NB4 (cell line): Measurements from ENCODE around the gene SYCP2.
A peak's percentile ranks its signal among the peaks of the same experiment; 100 is the strongest.

Source experiments
- DNase-seq: peaks from one replicate; pipeline ENCODE4 v3.0.0; 2010; ENCODE audit warnings: low read depth
- H3K4me3 ChIP-seq: one replicate; pipeline ENCODE4 v1.5.1; 2011; ENCODE audit warnings: mild to moderate bottlenecking, low read depth, low read length, moderate library complexity
- MYC ChIP-seq: IDR thresholded peaks from 2 replicates; pipeline ENCODE4 v1.6.1; 2011; ENCODE audit warnings: low read depth, low read length
- POLR2A ChIP-seq: IDR thresholded peaks from 2 replicates; pipeline ENCODE4 v1.6.1; 2011; ENCODE audit warnings: mild to moderate bottlenecking; ENCODE audit not compliant: insufficient read length; ENCODE audit errors: extremely low read depth
- TF ChIP-seq, protein P1 (sequence below): IDR thresholded peaks from one replicate; pipeline ENCODE4 v1.5.1; 2012; ENCODE audit warnings: low read depth, low read length
- TF ChIP-seq, protein P2 (sequence below): IDR thresholded peaks from 2 replicates; pipeline ENCODE4 v1.6.1; 2011; ENCODE audit warnings: low read depth, low read length

SYCP2 gene

DNA sequence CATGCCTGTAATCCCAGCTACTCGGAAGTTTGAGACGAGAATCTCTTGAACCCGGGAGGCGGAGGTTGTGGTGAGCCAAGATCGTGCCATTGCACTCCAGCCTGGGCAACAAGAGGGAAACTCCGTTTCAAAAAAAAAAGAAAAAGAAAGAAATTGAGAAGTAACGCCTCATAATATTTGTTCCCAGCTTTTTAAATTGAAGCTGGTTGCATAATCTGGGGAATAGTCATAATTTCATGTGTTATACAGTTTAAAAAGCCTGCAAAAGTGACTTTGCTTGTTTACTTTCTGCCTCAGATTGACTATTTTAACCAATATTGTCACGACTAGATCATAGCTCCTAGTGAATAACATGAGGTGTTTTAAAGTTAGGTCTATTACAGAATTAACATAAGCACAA is 13.9 kb upstream of the SYCP2 start:
- DNase-seq, result no peak
- no peak overlapping the region for H3K4me3 ChIP-seq
- TF ChIP-seq POLR2A (no peak), MYC (no peak)
- TF ChIP-seq, protein P1, sequence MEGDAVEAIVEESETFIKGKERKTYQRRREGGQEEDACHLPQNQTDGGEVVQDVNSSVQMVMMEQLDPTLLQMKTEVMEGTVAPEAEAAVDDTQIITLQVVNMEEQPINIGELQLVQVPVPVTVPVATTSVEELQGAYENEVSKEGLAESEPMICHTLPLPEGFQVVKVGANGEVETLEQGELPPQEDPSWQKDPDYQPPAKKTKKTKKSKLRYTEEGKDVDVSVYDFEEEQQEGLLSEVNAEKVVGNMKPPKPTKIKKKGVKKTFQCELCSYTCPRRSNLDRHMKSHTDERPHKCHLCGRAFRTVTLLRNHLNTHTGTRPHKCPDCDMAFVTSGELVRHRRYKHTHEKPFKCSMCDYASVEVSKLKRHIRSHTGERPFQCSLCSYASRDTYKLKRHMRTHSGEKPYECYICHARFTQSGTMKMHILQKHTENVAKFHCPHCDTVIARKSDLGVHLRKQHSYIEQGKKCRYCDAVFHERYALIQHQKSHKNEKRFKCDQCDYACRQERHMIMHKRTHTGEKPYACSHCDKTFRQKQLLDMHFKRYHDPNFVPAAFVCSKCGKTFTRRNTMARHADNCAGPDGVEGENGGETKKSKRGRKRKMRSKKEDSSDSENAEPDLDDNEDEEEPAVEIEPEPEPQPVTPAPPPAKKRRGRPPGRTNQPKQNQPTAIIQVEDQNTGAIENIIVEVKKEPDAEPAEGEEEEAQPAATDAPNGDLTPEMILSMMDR, result no peak
- TF ChIP-seq, protein P2, sequence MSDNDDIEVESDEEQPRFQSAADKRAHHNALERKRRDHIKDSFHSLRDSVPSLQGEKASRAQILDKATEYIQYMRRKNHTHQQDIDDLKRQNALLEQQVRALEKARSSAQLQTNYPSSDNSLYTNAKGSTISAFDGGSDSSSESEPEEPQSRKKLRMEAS, result no peak

DNA sequence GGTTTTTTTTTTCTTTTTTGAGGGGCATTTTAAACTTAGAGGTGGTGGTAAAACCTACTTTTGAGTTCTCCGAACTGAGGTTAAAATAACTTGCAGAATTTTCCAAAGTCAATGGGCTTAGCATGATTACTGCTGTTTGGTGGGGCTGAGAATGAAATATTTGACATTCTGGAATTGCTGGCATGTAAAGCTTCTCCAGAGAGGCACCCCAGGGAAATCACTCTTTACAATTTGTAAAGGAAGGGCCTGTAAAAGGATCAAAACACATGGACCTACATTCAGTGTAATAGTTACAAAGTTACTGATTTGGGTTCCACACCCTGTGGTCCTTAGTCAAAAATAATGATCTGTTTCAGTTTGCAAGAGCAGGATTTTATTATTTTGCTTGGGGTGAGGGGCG is 12.3 kb upstream of the SYCP2 start:
- TF ChIP-seq, protein P2, result no peak
- TF ChIP-seq POLR2A (no peak), MYC (no peak)
- TF ChIP-seq, protein P1, result no peak
- DNase-seq, result no peak
- H3K4me3 ChIP-seq, result no peak overlapping the region

DNA sequence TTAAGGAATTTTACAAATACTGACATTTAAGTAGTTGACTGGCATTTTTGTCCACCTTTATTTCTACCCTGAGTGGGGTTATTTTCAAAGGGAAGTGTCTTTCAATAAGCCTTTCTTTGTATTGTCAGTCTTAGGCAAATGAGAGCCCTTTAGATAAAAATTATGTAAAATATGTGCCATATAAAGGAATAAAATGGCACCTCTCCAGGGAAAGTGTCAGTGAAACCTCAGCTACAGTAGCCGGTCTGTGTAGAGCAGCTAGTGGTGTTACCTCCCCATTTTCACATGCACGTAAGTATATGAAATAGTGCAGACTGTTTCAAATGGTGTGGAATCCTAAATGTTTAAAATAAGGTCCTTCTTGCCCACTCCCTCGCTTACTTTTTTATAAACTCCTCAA is 11.7 kb upstream of the SYCP2 start:
- TF ChIP-seq, protein P2, result no peak
- TF ChIP-seq MYC (no peak), POLR2A (no peak)
- TF ChIP-seq, protein P1, result no peak
- H3K4me3 ChIP-seq, result no peak overlapping the region
- DNase-seq, result no peak

DNA sequence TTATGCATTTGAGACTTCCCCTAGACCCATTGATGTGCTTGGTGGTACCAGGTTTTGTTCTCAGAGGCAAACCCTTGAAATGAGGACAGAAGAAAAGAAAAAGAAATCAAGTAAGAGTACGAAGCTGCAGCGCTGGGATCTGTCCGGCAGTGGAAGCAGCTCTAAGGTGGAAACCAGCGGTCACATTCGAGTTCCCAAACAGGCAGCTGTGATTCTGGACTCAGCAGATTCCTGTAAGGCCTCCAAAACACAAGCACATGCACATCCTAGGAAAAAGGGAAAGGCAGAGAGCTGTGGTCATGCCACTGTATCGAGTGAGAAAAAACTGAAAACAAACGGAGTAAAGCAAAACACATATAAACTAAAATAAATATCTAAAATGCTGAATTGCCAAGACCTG is 11.3 kb upstream of the SYCP2 start:
- TF ChIP-seq MYC, result no peak
- TF ChIP-seq, protein P1, result no peak
- no peak for TF ChIP-seq POLR2A
- TF ChIP-seq, protein P2, result no peak
- no peak overlapping the region for H3K4me3 ChIP-seq
- DNase-seq, result no peak

DNA sequence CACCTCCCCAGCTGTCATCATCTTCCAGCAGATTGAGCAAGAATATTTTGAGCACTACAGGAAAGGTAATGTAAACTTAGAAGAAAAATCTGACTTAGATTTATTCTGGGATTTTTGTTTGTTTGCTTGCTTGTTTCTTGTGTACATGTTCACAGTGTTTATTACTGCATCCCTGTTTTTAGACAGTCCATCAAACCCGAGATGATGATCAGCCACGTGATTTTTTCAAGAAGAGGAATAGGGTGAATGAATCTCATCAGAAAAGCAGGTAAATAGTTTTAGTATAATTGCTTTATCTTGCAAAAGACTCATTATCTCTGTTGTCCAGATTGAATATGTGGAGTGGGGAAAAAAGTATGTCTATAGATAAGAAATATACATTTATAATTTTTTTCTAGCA is 8.8 kb upstream of the SYCP2 start:
- TF ChIP-seq POLR2A (no peak), MYC (no peak)
- TF ChIP-seq, protein P1, result no peak
- TF ChIP-seq, protein P2, result no peak
- no peak overlapping the region for H3K4me3 ChIP-seq
- DNase-seq, result no peak

DNA sequence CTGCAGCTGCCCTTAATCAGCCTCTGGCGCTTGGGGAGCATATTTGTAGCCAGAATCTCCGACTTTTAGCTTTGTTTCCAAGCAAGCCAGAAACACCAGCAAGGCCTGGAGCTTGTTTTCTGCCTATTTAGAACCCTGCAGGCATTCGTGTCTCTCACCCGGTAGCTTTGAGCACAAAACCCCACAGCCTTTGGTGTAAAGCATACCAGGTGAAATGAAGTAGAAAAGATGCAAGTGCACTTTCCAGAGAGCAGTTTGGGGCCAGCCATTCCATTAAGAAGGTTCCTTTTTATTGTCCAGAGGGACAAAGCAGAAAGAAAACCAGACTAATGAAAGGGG is 7.5 kb upstream of the SYCP2 start:
- no peak for DNase-seq
- H3K4me3 ChIP-seq, result peak overlapping the region; percentile 85
- TF ChIP-seq MYC (no peak), POLR2A (no peak)
- TF ChIP-seq, protein P1, result no peak
- TF ChIP-seq, protein P2, result no peak
